Thyroid gland (tissue), 4 donors: ENCODE measurements around the gene PAPLN.

Experiments used
- CTCF ChIP-seq, 6 experiments: fragments of 200-600 bp in 3 of 6; fragments of 450-650 bp in 3 of 6; sonication (generic) in 3 of 6; IDR thresholded peaks; one replicate each; pipeline ENCODE4 v1.5.1; 2016 to 2019; ENCODE audit warnings: antibody characterized with exemption in 6 of 6, mild to moderate bottlenecking in 2 of 6, inconsistent platforms in 1 of 6, moderate library complexity in 1 of 6
- POLR2A ChIP-seq, 2 donors: fragments of 450-650 bp; IDR thresholded peaks; one replicate each; pipeline ENCODE4 v1.6.1; 2017; ENCODE audit warnings: antibody characterized with exemption in 2 of 2, mild to moderate bottlenecking in 2 of 2, moderate library complexity in 1 of 2

GRCh38 chr14:73267474-73267873 is 30.2 kb downstream of the PAPLN start:
- no peak for TF ChIP-seq POLR2A (IDR thresholded peaks at IDR 0.05)
- no peak for TF ChIP-seq CTCF (IDR thresholded peaks at IDR 0.05)
